Neural cell (in vitro differentiated cells): Measurements from ENCODE around the gene TSPYL2.

ENCODE experiments used
- CTCF ChIP-seq: fragments of 450-650 bp; IDR thresholded peaks from 2 replicates; pipeline ENCODE4 v1.5.1; 2014; ENCODE audit warnings: antibody characterized with exemption, mild to moderate bottlenecking, moderate library complexity; ENCODE audit not compliant: poor library complexity, severe bottlenecking
- POLR2AphosphoS5 ChIP-seq: IDR thresholded peaks from 2 replicates; pipeline ENCODE4 v1.6.1; 2012
- TAF1 ChIP-seq: IDR thresholded peaks from 2 replicates; pipeline ENCODE4 v1.6.1; 2012; ENCODE audit warnings: low read depth

DNA sequence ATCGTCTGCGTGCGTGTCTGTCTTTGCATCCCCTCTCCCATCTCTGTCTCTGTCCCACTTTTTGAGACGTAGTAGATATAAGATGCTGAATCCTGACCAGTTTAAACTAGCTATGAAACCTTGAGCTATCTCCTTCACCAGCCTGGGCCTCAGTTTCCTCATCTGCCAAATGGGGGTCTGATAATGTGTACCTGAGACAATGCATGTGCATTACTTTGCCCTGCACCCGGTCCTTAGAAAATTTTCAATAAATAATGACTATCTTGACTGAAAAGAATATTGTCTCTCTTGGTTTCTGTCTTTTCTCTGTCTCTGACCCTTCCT is 12.4 kb downstream of the TSPYL2 start:
- TF ChIP-seq CTCF (no peak), POLR2AphosphoS5 (no peak), TAF1 (no peak)
